Astrocyte (in vitro differentiated cells and primary cell): ENCODE measurements around the gene CCT5. TPM values are rescaled to one million over a fixed set of nuclear protein-coding genes. Genes with fewer than 3 reads are reported as not detected.
"Not testable (repeated sequence)": the region's sequence is repeated elsewhere in the genome, so short reads cannot be mapped to it uniquely, and the experiment has no call there.

ENCODE experiments used
- DNase-seq: peaks from one replicate; pipeline ENCODE4 v3.0.0-alpha.2; 2010; ENCODE audit warnings: low read depth
- FAIRE-seq: peaks from 2 replicates; lab custom pipeline; 2011; peaks lifted over from hg19 to GRCh38; lab: Jason Lieb, UNC
- H2AFZ ChIP-seq: 2 replicates; pipeline ENCODE4 v1.6.0; 2012; ENCODE audit warnings: low read depth, low read length, inconsistent platforms
- H3K27ac ChIP-seq: 2 replicates; pipeline ENCODE4 v1.5.1; 2011; ENCODE audit warnings: low read depth, low read length, inconsistent platforms
- H3K27me3 ChIP-seq: 2 replicates; pipeline ENCODE4 v1.6.0; 2011; ENCODE audit warnings: low read length, inconsistent platforms; ENCODE audit not compliant: insufficient read depth
- H3K36me3 ChIP-seq: 2 replicates; pipeline ENCODE4 v1.5.1; 2011; ENCODE audit warnings: low read length, inconsistent platforms; ENCODE audit not compliant: insufficient read depth
- H3K4me1 ChIP-seq: 2 replicates; pipeline ENCODE4 v1.5.1; 2011; ENCODE audit warnings: low read length, inconsistent platforms; ENCODE audit not compliant: insufficient read depth
- H3K4me2 ChIP-seq: 2 replicates; pipeline ENCODE4 v1.6.0; 2012; ENCODE audit warnings: low read length, inconsistent platforms
- H3K4me3 ChIP-seq: 2 replicates; pipeline ENCODE4 v1.5.1; 2011; ENCODE audit warnings: low read depth, mild to moderate bottlenecking, low read length, inconsistent platforms; ENCODE audit not compliant: insufficient read depth
- H3K79me2 ChIP-seq: 2 replicates; pipeline ENCODE4 v1.6.0; 2012; ENCODE audit warnings: mild to moderate bottlenecking, low read length, inconsistent platforms; ENCODE audit not compliant: insufficient read depth
- H3K9ac ChIP-seq: 2 replicates; pipeline ENCODE4 v1.6.0; 2012; ENCODE audit warnings: mild to moderate bottlenecking, low read length, inconsistent platforms
- H3K9me3 ChIP-seq: 2 replicates; pipeline ENCODE4 v1.5.1; 2012; ENCODE audit warnings: low read depth, mild to moderate bottlenecking, low read length, inconsistent platforms; ENCODE audit not compliant: insufficient read depth
- H4K20me1 ChIP-seq: 2 replicates; pipeline ENCODE4 v1.6.0; 2012; ENCODE audit warnings: low read length, inconsistent platforms; ENCODE audit not compliant: insufficient read depth
- H3K27ac Mint-ChIP-seq: one replicate; pipeline ENCODE4 v1.8.0; 2021; ENCODE audit warnings: mild to moderate bottlenecking, mixed read lengths; ENCODE audit not compliant: unreplicated experiment
- H3K27me3 Mint-ChIP-seq: one replicate; pipeline ENCODE4 v1.8.0; 2021; ENCODE audit warnings: low read depth, mixed read lengths; ENCODE audit not compliant: unreplicated experiment
- H3K36me3 Mint-ChIP-seq: one replicate; pipeline ENCODE4 v1.8.0; 2021; ENCODE audit warnings: low read depth, mixed read lengths; ENCODE audit not compliant: unreplicated experiment
- H3K4me1 Mint-ChIP-seq: one replicate; pipeline ENCODE4 v1.8.0; 2021; ENCODE audit warnings: low read depth, mixed read lengths; ENCODE audit not compliant: unreplicated experiment
- H3K4me3 Mint-ChIP-seq: one replicate; pipeline ENCODE4 v1.8.0; 2021; ENCODE audit warnings: mild to moderate bottlenecking, moderate library complexity, mixed read lengths; ENCODE audit not compliant: unreplicated experiment
- H3K9me3 Mint-ChIP-seq: one replicate; pipeline ENCODE4 v1.8.0; 2021; ENCODE audit warnings: mild to moderate bottlenecking, mixed read lengths; ENCODE audit not compliant: unreplicated experiment
- EZH2 ChIP-seq: IDR thresholded peaks from 2 replicates; pipeline ENCODE4 v1.6.1; 2012; ENCODE audit warnings: mild to moderate bottlenecking, low read length, inconsistent platforms; ENCODE audit not compliant: insufficient read depth
- total RNA-seq: library from RNA; stranded (reverse); gene quantifications from 2 replicates; pipeline ENCODE4 v1.2.1, GENCODE V29; 2021
- TF ChIP-seq, protein P1 (sequence below): IDR thresholded peaks from 2 replicates; pipeline ENCODE4 v1.5.1; 2011; ENCODE audit warnings: low read depth, mild to moderate bottlenecking, inconsistent platforms, low read length, moderate library complexity; ENCODE audit not compliant: insufficient read depth

Gene CCT5
- total RNA-seq, 1 donor from 2014 or later: 276 TPM

DNA sequence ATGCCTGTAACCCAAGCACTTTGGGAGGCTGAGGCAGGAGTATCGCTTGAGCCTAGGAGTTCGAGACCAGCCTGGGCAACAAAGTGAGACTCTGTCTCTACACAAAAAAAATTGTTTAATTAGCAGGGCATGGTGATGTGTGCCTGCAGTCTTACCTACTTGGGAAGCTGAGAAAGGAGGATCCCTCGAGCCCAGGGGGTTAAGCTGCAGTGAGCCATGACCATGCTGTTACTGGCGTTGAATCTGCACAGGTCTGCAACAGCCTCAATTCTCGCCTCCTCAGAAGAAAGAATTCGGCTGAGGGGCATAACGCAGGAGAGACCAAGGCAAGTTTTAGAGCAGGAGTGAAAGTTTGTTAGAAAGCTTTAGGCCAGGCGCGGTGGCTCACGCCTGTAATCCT is 18.0 kb downstream of the CCT5 start:
- no peak for TF ChIP-seq EZH2
- TF ChIP-seq, protein P1, sequence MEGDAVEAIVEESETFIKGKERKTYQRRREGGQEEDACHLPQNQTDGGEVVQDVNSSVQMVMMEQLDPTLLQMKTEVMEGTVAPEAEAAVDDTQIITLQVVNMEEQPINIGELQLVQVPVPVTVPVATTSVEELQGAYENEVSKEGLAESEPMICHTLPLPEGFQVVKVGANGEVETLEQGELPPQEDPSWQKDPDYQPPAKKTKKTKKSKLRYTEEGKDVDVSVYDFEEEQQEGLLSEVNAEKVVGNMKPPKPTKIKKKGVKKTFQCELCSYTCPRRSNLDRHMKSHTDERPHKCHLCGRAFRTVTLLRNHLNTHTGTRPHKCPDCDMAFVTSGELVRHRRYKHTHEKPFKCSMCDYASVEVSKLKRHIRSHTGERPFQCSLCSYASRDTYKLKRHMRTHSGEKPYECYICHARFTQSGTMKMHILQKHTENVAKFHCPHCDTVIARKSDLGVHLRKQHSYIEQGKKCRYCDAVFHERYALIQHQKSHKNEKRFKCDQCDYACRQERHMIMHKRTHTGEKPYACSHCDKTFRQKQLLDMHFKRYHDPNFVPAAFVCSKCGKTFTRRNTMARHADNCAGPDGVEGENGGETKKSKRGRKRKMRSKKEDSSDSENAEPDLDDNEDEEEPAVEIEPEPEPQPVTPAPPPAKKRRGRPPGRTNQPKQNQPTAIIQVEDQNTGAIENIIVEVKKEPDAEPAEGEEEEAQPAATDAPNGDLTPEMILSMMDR: no peak
- Histone ChIP-seq H3K4me3 (no peak overlapping the region), H3K27me3 (no peaks in the 10 kb centered on the region), H3K4me1 (peaks cover 6% of the 10 kb centered on the region), H3K9ac (no peak overlapping the region), H4K20me1 (peaks cover 11% of the 10 kb centered on the region), H3K27ac (no peak overlapping the region), H2AFZ (no peak overlapping the region), H3K4me2 (no peak overlapping the region), H3K36me3 (peaks cover 19% of the 10 kb centered on the region), H3K79me2 (no peaks in the 10 kb centered on the region), H3K9me3 (no peaks in the 10 kb centered on the region)
- Mint-ChIP-seq H3K4me1 (peaks cover 20% of the 10 kb centered on the region), H3K4me3 (no peak overlapping the region), H3K36me3 (peaks cover 13% of the 10 kb centered on the region), H3K27me3 (peaks cover 9% of the 10 kb centered on the region), H3K27ac (no peak overlapping the region), H3K9me3 (peaks cover 3% of the 10 kb centered on the region)
- no peak for DNase-seq
- no peak for FAIRE-seq

DNA sequence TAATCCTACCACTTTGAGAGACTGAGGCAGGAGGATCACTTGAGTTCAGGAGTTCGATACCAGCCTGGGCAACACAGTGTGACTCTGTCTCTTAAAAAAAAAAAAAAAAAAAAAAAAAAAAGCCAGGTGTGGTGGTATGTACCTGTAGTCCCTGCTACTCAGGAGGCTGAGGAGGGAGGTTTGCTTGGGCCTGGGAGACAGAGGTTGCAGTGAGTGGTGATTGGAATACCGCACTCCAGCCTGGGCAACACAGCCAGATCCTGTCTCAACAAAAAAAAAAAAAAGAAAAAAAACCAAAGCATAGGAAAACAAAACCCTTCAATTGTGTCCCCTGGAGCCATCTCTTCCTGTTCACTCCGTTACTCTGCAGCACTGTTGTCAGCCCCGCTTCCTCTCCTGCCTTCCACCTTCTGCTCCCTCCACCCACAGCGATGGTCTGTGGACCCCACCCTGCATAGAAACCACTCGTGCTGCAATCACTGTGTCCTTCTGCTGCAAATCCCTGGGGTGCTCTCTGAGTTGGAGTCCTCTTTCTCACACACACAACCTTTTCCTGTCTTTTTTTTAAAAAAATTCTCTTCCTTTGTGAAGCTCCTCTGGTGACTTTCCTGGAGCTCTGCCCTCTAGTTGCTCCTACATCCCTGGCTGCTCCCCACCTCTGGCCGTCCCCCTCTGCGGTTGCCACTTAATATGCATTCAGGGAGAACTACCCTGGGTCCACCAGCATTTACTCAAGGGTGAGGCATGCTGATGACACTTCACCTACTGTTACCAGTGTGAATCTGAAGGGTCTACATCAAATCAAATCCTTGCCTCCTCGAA is 22.2 kb downstream of the CCT5 start:
- no peaks in the 10 kb centered on the region for H3K27me3 ChIP-seq
- H3K9me3 Mint-ChIP-seq: peaks cover 5% of the 10 kb centered on the region
- no peaks in the 10 kb centered on the region for H4K20me1 ChIP-seq
- H3K9me3 ChIP-seq: no peaks in the 10 kb centered on the region
- no peaks in the 10 kb centered on the region for H3K36me3 ChIP-seq
- peaks cover 3% of the 10 kb centered on the region for H3K36me3 Mint-ChIP-seq
- H3K79me2 ChIP-seq: no peaks in the 10 kb centered on the region
- DNase-seq: no peak
- peaks cover 9% of the 10 kb centered on the region for H3K27me3 Mint-ChIP-seq
- H3K4me3 ChIP-seq: no peak overlapping the region
- no peak for TF ChIP-seq EZH2
- TF ChIP-seq, protein P1: no peak
- H3K4me3 Mint-ChIP-seq: no peak overlapping the region
- no peak overlapping the region for H3K27ac Mint-ChIP-seq
- FAIRE-seq: no peak
- peaks cover 28% of the 10 kb centered on the region for H3K4me1 Mint-ChIP-seq
- no peak overlapping the region for H3K9ac ChIP-seq
- no peak overlapping the region for H3K4me2 ChIP-seq
- no peak overlapping the region for H2AFZ ChIP-seq
- peaks cover 2% of the 10 kb centered on the region for H3K4me1 ChIP-seq
- no peak overlapping the region for H3K27ac ChIP-seq

DNA sequence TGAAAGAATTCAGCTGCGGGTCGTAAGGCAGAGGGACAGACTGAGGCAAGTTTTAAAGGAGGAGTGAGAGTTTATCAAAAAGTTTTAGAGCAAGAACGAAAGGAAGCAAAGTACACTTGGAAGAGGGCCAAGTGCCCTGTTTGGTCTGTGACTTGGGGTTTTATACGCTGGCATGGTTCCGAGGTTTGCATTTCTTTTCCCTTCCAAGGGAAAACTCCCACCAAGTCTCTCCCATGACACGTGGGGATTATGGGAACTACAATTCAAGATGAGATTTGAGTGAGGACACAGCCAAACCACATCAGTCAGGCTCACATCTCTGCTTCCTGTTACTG is 22.8 kb downstream of the CCT5 start:
- H3K27me3 ChIP-seq, H3K9me3 Mint-ChIP-seq, FAIRE-seq, H3K4me2 ChIP-seq, H3K4me3 ChIP-seq, H4K20me1 ChIP-seq, H3K36me3 ChIP-seq, H3K79me2 ChIP-seq, H3K4me3 Mint-ChIP-seq, H3K9me3 ChIP-seq, H3K27ac ChIP-seq, H3K27me3 Mint-ChIP-seq, H3K36me3 Mint-ChIP-seq, H2AFZ ChIP-seq, H3K4me1 ChIP-seq, H3K27ac Mint-ChIP-seq, DNase-seq, H3K9ac ChIP-seq: not testable (repeated sequence)
- H3K4me1 Mint-ChIP-seq: peaks cover 22% of the 10 kb centered on the region
